ENCODE data around the gene BPIFA1.

- no peak for TF ChIP-seq POLR2A (IDR thresholded peaks at IDR 0.05)
- no peak for TF ChIP-seq CTCF (IDR thresholded peaks at IDR 0.05 in 4 of 5, conservative IDR thresholded peaks at IDR 0.05 in 1 of 5)
These were observed 3.6 kb downstream of the BPIFA1 start for GRCh38 chr20:33239418-33239817.
